Measurements from ENCODE around the gene BIN1. TPM values are rescaled to one million over a fixed set of nuclear protein-coding genes. Genes with fewer than 3 reads are reported as not detected.

Gene BIN1
- total RNA-seq, 1 donor from 2014 or later, result 17.9 TPM

- no peak for ATAC-seq
- no peak for DNase-seq (ENCODE audit: missing footprints)
- intact Hi-C loops (cut with DNase I), result no loop called here
Measured at GRCh38 chr2:126998486-126998885, 108.5 kb downstream of the BIN1 start.

Other genes with a start within 250 kb of the BIN1 start
- gene TEX51, start 208.3 kb downstream of the BIN1 start, total RNA-seq, result not detected
- 0.05 TPM for gene CYP27C1, start 113.1 kb upstream of the BIN1 start, total RNA-seq
- gene ERCC3, start 187.0 kb upstream of the BIN1 start, total RNA-seq, result 21.2 TPM